Adipocyte (in vitro differentiated cells): ENCODE results near the gene ZSCAN26.

ENCODE experiments used
- DNase-seq: peaks from one replicate; pipeline ENCODE4 v3.0.0-alpha.2; 2015; ENCODE audit warnings: low read depth
- H3K27me3 ChIP-seq: replicated peaks from 2 replicates; pipeline ENCODE4 v1.7.0; 2013; ENCODE audit warnings: mild to moderate bottlenecking, low read length, moderate library complexity; ENCODE audit not compliant: control insufficient read depth, insufficient read depth
- H3K36me3 ChIP-seq: 2 replicates; pipeline ENCODE4 v1.7.0; 2013; ENCODE audit warnings: low read length, mild to moderate bottlenecking, moderate library complexity; ENCODE audit not compliant: control insufficient read depth, insufficient read depth, severe bottlenecking
- H3K4me1 ChIP-seq: 2 replicates; pipeline ENCODE4 v1.7.0; 2013; ENCODE audit warnings: mild to moderate bottlenecking, low read length, moderate library complexity; ENCODE audit not compliant: control insufficient read depth, insufficient read depth
- H3K4me3 ChIP-seq: 2 replicates; pipeline ENCODE4 v1.7.0; 2013; ENCODE audit warnings: mild to moderate bottlenecking, low read length, moderate library complexity
- H3K9ac ChIP-seq: 2 replicates; pipeline ENCODE4 v1.7.0; 2013; ENCODE audit warnings: mild to moderate bottlenecking, low read length, moderate library complexity
- H3K9me3 ChIP-seq: 2 replicates; pipeline ENCODE4 v1.7.0; 2013; ENCODE audit warnings: mild to moderate bottlenecking, low read length, moderate library complexity; ENCODE audit not compliant: control insufficient read depth

ZSCAN26 gene

DNA sequence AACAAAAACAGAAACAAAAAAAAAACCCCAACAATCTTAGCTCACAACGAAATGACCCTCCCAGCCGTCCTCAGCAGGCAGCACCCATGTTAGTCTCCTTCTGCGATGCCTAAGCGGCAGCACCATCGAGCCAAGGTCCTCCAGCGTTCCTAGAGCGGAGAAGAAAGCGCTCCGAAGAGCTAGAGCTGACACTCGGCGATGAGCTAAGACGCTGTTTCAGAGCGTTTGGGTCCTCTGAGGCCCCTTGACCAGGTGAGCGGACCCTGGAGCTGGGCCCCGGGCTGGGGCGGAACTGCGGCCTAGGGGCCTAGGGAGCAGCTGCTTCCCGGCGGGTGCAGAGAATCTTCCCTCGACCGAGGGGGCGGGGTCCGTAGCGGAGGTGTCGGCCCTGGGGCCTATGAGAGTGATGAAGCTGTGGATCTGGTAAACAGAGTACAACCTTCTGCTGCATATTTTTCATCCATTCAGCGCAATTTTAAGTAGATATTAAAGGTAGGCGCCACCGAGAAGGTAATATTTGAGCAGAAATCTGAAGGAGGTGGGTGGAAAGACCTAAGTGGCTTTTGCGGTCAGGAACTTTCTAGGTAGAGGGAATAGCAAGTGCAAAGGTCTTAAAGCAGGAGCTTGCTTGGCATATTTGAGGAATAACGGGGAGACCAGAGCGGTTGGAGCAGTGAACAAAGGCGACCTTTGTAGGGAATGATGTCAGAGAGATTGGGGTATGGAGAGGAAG is at the start of gene ZSCAN26:
Gene ZSCAN26 (plus strand): TSS at position 182 of the 733 bp plus-strand sequence. CDS start 4,777 bp downstream, outside the sequence.
- DNase-seq: peak; percentile 91
- H3K9ac ChIP-seq: peak within 1 kb of the TSS; percentile 91
- peak within 1 kb of the TSS; percentile 97 for H3K4me3 ChIP-seq
- peaks cover 35% of the 10 kb centered on the region for H3K4me1 ChIP-seq
- peaks cover 5% of the 10 kb centered on the region for H3K36me3 ChIP-seq
- no peaks in the 10 kb centered on the region for H3K9me3 ChIP-seq
- no peaks in the 10 kb centered on the region for H3K27me3 ChIP-seq

DNA sequence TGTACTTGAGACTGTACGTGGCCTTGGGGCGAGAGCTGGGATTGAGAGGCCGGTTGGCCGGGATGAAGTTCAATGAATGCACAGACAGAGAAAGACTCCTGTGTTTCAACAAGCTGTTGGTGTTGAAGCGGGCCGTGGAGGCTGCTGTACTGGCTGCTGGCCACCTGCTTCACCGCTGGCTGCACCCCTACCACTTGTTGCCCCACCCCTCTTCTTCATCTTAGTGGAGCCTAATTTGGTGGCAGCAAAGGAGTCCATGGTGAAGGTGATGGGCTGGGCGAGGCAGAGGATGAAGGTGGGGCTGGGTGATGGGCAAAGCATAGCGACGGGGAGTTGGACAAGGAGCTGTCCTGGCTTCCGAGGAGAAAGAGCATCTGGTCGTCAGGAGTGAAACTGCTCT is 49.1 kb upstream of the ZSCAN26 start:
- peak overlapping the region; percentile 89 for H3K9ac ChIP-seq
- H3K4me1 ChIP-seq: peaks cover 11% of the 10 kb centered on the region
- H3K9me3 ChIP-seq: no peaks in the 10 kb centered on the region
- H3K27me3 ChIP-seq: peaks cover 3% of the 10 kb centered on the region
- no peaks in the 10 kb centered on the region for H3K36me3 ChIP-seq
- no peak for DNase-seq
- H3K4me3 ChIP-seq: peak overlapping the region; percentile 87

DNA sequence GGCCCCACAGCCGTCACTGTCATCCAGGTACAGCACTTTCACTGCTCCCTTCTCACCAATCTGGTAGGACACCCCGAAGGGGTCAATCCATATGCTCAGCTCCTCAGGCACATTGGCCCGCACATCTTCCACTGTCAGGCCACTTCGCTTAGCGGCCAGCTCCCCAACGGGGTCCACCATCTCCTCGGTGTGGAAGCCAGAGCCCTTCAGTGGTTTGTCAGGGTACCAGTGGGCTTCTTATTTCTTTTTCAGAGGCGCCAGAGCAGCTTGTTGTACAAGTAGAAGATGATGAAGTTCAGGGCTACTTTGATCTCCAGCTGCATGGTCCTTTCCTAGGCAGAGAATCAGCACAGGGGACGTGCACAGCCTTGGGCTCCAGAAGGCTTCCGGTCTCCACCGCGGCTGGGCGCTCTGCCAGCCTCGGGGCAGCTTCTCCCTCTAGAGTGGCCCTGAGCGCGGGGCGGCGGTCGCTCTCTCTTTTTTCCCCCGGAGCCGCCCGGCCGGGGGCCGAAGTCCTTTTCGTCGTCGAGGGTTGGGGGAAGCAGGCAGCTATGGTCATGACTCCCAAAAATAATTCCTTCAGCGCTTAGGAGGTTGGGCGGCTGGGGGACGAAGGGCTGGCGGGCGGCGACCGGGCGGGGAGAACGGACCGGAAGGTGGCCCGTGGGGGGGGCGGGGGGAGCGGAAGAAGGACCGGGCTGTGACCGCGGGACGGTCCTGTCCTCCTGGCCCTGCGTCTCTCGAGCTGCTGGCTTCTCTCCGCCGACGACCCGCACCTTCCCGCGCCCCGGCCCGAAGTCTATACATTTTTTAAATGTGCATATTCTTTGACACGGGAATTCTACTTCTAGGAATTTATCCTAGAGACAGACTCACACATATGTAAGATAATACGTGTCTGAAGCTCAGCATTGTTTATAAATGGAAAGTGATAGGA is 48.4 kb upstream of the ZSCAN26 start:
- Histone ChIP-seq H3K36me3 (no peaks in the 10 kb centered on the region), H3K27me3 (peaks cover 7% of the 10 kb centered on the region)

DNA sequence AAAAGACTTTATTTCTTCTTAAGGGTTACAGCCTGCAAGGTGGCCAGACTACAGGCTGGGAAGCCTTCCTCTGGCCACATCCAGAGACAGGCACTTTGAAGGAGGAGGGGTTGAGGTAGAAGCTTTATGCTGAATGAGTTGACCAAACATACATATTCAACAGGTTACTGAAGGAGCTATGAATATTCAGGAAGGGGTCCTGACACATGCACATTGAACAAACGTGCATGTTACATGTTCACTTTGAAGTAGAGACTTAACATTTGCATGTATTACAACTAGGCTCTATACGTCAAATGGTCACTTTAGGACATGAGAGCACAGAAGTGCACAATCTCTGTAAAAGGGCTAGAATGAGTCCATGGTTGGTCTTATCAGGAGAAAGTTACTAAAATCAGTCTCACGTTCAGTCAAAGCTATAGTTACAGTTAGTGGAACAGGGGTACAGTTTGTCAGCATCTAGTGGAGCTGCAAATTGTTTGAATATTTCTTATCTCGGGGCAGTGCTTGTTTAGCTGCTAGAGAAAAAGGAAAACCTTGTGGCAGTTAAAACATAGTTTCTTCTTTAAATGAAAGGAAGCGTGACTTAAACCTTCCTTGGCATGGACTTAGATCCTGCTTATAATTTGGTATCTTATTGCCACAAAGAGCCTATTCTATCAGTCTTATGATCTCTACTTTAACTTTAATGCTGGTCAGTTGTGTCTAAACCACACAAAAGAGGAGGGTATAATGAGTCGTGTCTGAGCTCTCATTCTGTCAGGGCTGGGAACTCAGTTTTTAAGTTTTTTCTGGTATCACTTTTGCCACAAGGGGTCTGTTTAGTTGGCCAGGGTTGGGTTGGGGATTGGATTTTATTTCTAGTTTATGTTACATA is 46.4 kb upstream of the ZSCAN26 start:
- no peak for DNase-seq
- no peak overlapping the region for H3K9ac ChIP-seq
- no peaks in the 10 kb centered on the region for H3K36me3 ChIP-seq
- peaks cover 13% of the 10 kb centered on the region for H3K4me1 ChIP-seq
- H3K4me3 ChIP-seq: no peak overlapping the region
- H3K27me3 ChIP-seq: peaks cover 7% of the 10 kb centered on the region
- no peaks in the 10 kb centered on the region for H3K9me3 ChIP-seq

More for the DNA sequence above, 48.4 kb upstream of the ZSCAN26 start:
- Histone ChIP-seq H3K4me3 (peak overlapping the region; percentile 87), H3K9me3 (no peaks in the 10 kb centered on the region), H3K4me1 (peaks cover 9% of the 10 kb centered on the region), H3K9ac (peak overlapping the region; percentile 89)
- DNase-seq: peak; percentile 82

GRCh38 chr6:28224131-28225055 is 42.5 kb upstream of the ZSCAN26 start:
- Histone ChIP-seq H3K9me3 (no peaks in the 10 kb centered on the region), H3K9ac (peak overlapping the region; percentile 89), H3K4me1 (peaks cover 15% of the 10 kb centered on the region), H3K27me3 (peaks cover 4% of the 10 kb centered on the region), H3K4me3 (peak overlapping the region; percentile 94), H3K36me3 (peaks cover 24% of the 10 kb centered on the region)
- peak; percentile 14 for DNase-seq

- peaks cover 4% of the 10 kb centered on the region for H3K27me3 ChIP-seq
- H3K36me3 ChIP-seq: peaks cover 30% of the 10 kb centered on the region
- peak; percentile 91 for DNase-seq
- H3K4me3 ChIP-seq: peak within 1 kb of the TSS; percentile 94
- H3K9ac ChIP-seq: peak within 1 kb of the TSS; percentile 89
- H3K4me1 ChIP-seq: peaks cover 15% of the 10 kb centered on the region
- no peaks in the 10 kb centered on the region for H3K9me3 ChIP-seq
Measured at GRCh38 chr6:28225056-28225834, 41.7 kb upstream of the ZSCAN26 start, which contains the start of gene ZSCAN9. ZSCAN9 (plus strand) TSS chr6:28225275; CDS start chr6:28227085, 1,810 bp downstream.

DNA sequence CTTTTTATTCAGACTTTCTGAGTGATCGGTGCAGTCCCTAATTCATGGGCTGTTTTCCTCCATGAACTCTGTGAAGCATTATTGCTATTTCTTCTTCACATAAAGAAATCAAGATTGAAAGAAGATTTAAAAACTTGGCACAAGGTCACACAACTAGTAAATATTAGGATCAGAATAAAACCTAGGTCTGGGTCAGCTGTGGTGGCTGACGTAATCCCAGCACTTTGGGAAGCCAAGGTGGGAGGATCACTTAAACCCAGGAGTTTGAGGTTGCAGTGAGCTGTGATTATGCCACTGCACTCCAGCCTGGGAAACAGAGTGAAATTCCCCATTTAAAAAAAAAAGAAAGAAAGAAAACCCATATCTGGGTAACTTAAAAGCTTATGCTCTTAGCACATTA is 40.5 kb upstream of the ZSCAN26 start:
- H3K4me3 ChIP-seq: no peak overlapping the region
- peak overlapping the region; percentile 89 for H3K9ac ChIP-seq
- DNase-seq: no peak
- H3K4me1 ChIP-seq: peaks cover 15% of the 10 kb centered on the region
- H3K27me3 ChIP-seq: peaks cover 4% of the 10 kb centered on the region
- H3K9me3 ChIP-seq: no peaks in the 10 kb centered on the region
- peaks cover 37% of the 10 kb centered on the region for H3K36me3 ChIP-seq

DNA sequence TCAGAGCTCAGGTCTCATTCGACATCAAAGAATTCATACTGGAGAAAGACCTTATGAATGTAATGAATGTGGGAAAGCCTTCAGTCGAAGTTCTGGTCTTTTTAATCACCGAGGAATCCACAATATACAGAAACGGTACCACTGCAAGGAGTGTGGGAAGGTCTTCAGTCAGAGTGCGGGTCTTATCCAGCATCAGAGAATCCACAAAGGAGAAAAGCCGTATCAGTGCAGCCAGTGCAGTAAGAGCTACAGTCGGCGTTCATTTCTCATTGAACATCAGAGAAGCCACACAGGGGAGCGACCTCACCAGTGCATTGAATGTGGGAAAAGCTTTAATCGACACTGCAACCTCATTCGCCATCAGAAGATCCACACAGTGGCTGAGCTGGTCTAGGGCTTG is 34.2 kb upstream of the ZSCAN26 start:
- H3K27me3 ChIP-seq: no peaks in the 10 kb centered on the region
- H3K9ac ChIP-seq: no peak overlapping the region
- DNase-seq: no peak
- H3K36me3 ChIP-seq: peaks cover 54% of the 10 kb centered on the region
- no peaks in the 10 kb centered on the region for H3K4me1 ChIP-seq
- peaks cover 7% of the 10 kb centered on the region for H3K9me3 ChIP-seq
- H3K4me3 ChIP-seq: no peak overlapping the region

GRCh38 chr6:28235912-28236452 is 31.0 kb upstream of the ZSCAN26 start:
- H3K9ac ChIP-seq: no peak overlapping the region
- H3K4me1 ChIP-seq: no peaks in the 10 kb centered on the region
- DNase-seq: no peak
- peaks cover 30% of the 10 kb centered on the region for H3K36me3 ChIP-seq
- no peak overlapping the region for H3K4me3 ChIP-seq
- peaks cover 7% of the 10 kb centered on the region for H3K9me3 ChIP-seq
- H3K27me3 ChIP-seq: no peaks in the 10 kb centered on the region
